Left colon (tissue), 2 donors: ENCODE measurements around the gene KRT5. TPM values are rescaled to one million over a fixed set of nuclear protein-coding genes. Genes with fewer than 3 reads are reported as not detected.

ENCODE experiments used
- ATAC-seq: fragments of 200-7000 bp; cut with Tn5 transposase; one replicate; pipeline ENCODE4 v1.9.1; 2020; ENCODE audit warnings: mild to moderate bottlenecking, moderate library complexity
- DNase-seq, 2 donors: peaks; one replicate each; pipeline ENCODE4 v3.0.0-alpha.2; 2020
- intact Hi-C, 2 donors: fragments of 100-400 bp; cut with DNase I in 1 of 2; cut with micrococcal nuclease in 1 of 2; formaldehyde crosslinking; loops; one replicate each; pipeline versions ENCODE4 v1.11.2 to v1.14.0; 2022; cut with DNase I, micrococcal nuclease
- total RNA-seq, 2 donors: library from RNA; stranded (reverse); fragmentation: NEBNext Ultra II Directional; extraction: Animal tissue kit (Norgen Biotek cat#: 25700); gene quantifications; one replicate each; pipeline ENCODE4 v1.2.1, GENCODE V29; 2021
- donor health status: DM: no; HTN: no; CAD: no.
- donor health status: DM: yes; HTN: yes; CAD: no.

KRT5 gene
- total RNA-seq, 2 donors from 2014 or later, result 0.24 TPM; not detected in 1

DNA sequence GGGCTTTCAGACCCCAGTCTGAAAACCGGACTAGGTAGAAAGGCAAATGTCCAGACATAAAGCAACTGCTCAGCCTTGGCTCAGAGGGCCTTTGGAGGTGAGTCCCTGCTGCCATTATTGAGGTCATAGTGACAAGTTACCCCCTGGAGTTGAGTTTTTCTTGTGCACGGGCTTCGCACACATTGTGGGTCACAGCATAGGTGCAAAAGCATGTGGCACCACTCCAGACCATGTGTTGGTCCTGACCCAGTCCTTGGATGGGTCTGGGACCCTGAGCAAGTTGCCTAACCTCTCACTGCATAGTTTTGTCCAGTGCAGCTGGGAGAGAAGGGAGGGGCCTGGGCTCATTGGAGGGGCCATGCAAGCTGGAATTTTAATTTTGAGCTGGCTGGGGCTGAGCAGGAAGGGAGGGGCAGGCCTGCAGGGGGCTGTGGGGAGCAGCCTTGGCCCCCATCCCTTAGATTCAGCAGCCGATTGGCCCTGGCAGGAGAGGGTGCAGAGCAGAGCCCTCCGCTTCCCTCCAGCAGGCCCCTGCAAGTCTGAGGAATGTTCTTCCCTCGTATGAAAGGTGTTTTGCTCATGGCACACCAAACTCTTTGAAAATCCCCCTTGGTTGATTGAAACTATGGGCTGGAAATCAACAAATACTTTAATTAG lies 4.2 kb upstream of the KRT5 start:
- ATAC-seq (no peak), DNase-seq (peak in 1 of 2 donors; percentile 13)
- intact Hi-C loops, result no loop called here

DNA sequence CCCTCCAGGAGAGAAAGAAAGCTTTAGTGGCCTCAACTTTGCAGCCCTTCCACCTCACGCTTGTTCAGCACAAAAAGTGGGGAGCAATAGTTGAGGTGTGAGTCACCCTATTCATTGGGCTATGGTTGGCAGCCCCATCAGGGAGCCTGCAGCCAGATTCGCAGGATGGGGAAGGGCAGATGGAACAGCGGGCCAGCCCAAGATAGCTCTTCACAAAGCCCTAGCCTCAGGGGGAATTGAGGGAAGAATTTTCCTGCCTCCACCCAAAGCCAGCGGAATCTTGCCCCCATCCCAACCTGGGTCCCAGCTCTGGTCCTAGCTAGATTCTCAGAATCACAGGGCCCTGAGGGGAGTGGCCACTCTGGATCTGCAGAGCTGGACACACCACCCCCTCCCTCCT lies 3.6 kb upstream of the KRT5 start:
- ATAC-seq (no peak), DNase-seq (no peak)
- intact Hi-C loops, result no loop called here

DNA sequence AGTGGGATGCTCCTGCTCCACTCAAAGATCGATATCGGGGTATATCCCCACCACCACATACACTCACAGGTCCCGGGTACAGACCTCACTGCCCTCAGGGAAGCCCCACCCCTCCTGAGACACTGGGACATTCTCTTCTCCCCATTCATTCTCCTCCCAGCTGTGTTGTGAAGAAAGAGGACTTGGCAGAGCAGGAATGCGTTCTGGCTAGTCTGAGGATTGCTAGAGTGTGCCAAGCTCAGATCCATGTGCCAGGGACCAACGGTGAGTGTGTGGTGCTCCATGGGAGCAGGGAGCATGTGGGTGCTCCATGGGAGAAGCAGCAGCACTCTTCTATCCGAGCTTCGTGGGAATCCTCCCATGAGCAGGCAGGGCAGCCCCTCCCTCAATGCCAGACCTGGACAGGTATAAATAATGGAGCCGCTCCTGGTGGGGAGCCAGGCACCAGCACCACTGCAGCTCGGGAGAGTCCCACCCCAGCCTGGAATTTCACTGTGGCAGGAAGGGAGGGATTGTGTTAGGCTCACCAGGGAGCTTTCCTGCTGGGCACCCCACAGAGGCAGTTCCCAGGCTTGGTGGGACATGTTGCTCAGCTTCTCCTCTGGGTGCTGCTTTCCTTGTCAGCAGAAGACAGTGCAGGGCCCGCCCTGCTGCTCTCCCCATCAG lies 2.3 kb upstream of the KRT5 start:
- DNase-seq (no peak), ATAC-seq (no peak)
- intact Hi-C loops, result no loop called here

DNA sequence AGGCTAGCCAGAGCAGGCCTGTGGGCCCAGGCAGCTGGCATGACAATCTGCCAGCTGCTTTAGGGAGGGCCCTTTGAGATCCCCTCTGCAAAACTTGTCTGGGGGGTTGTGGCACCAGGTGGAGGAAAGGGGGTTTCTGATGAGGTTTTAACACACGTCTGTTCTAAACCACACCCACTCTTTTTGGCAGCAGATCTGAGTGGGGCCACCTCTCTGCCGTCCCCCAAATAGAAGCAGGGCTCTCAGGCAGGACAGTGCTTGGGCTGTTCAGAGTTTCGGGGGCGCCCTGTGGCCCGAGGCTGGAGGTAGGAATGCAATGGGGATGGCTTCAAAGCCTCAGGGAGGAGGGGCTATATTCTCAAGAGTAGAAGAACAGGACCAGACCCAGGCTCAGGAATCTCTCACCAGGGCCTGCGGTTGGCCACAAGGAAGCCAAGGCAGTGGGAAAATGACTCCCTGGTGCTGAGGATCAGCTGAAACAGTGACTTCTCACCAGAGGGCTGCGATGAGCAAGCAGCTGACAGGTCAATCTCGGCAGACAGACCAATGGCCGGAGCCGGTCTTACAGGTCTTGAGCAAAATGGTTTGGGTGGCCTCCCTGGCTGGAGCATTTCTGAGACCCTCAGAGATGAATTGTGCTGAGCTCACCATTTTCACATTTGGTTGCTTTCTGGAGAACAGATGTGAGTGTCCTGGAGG lies 1.5 kb upstream of the KRT5 start:
- DNase-seq, result no peak
- intact Hi-C loops, result no loop called here
- no peak for ATAC-seq

DNA sequence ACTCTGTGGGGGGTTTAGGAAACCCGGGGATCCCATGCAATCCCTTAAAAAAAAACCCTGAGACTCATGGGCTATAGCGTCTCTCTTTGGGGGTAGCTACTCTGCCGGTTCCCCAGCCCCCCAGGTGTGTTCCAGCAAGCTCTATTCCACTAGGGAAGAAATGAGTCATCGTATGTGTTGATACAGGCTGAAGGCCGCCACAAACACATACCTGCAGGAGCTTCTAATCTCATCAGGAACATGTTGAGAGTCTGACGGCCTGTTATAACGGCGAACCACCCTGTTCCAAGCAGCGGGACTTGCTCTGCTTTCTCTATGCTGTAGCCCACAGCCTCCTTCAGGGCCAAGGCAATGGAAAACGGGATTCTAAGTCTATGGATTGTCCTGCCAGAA lies 977 bp upstream of the KRT5 start:
- intact Hi-C loops, result no loop called here
- no peak for ATAC-seq
- DNase-seq, result no peak

DNA sequence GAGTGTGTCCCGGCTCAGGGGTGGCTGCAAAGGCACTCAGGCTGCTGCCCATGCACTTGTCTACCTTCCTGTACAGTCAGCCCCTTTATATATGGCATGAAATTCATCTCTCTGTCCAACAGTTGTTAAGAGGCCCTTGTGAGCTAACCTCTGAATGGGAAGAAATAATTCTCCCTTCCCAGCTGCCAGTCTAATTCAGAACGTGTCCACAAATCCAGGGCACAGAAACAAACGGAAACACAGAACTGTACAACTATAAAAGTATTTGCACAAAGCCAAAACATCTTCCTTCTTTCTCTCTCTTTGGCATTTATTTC lies 849 bp downstream of the KRT5 start:
- DNase-seq (no peak), ATAC-seq (no peak)
- intact Hi-C loops, result no loop called here

DNA sequence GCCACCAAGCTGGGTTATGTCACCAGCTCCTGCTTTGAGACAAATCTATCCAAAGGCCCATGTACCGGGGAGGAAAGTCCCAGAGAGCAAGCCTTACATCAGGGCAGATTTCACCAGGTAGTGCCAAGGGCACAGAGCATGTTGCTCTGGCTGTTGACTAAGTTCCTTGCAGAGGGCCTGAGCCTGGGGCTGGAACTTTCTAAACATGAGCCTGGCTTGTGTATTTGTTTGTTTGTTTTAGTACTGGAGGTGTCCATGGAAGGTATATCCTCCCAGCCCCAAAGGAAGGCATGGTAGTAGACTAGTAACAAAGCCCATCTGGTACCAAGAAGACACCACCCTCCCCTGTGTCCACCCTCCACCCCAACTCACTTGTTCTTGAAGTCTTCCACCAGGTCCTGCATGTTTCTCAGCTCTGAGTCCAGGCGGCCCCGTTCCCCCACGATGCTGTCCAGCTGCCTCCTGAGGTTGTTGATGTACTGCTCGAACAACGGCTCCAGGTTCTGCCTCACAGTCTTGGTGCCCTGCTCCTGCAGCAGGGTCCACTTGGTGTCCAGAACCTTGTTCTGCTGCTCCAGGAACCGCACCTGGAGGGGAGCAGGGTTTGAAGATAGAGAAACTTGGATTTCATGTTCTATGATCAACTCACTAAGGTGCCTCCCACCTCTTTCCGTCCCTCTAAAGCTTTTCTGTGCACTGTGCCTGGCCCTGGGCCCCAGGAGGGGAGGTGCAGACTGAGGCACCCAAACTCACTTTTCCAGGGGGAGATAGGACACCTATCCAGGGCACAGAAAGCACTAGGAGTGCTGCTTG lies 1.4 kb downstream of the KRT5 start:
- DNase-seq (no peak), ATAC-seq (no peak)
- intact Hi-C loops, result no loop called here

DNA sequence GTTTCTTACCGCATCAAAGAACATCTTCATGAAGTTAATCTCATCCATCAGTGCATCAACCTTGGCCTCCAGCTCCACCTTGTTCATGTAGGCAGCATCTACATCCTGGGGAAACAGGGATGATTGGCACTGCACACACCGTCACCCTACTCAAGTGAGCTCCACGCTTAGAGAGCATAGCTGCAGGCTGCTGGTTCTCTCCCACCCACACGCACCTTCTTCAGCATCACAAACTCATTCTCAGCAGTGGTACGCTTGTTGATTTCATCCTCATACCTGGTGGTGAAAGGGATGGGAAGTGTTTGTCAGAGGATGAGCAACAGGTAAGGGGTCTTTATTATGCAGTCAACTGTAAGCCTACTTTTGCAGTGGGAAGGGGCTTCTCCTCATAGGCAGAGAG lies 2.3 kb downstream of the KRT5 start:
- ATAC-seq (no peak), DNase-seq (no peak)
- intact Hi-C loops, result no loop called here

DNA sequence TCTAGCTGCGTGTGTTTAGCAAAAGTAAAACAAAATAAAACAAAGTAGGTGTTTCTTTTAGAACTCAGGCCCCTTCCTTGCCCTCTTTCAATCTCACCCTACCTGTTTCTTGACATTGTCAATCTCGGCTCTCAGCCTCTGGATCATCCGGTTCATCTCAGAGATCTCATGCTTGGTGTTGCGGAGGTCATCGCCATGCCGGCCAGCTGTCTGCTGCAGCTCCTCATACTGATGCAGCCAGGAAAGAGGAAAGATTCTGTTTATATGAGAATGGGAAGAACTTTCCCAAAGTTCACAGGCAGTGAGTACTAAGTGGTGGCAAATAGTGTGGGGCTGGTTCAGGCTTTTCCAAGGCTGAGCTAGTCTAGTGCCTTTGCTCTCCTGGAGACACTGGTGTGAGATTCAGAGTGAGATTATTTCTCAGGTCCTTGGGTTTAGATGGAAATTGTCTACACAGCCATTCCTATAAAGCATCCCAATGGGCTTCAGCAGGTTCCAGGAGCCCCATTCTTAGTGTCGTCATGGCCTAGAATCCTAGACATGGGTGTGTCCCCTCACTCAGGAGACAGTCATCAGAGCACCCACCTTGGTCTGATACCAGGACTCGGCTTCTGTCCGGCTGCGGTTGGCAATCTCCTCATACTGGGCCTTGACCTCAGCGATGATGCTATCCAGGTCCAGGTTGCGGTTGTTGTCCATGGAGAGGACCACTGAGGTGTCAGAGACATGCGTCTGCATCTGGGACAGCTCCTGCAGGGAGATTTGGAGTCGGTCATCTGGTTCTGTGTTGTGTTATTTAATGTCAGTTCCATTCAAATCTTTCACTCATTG lies 3.0 kb downstream of the KRT5 start:
- no peak for ATAC-seq
- DNase-seq, result no peak
- intact Hi-C loops, result no loop called here

DNA sequence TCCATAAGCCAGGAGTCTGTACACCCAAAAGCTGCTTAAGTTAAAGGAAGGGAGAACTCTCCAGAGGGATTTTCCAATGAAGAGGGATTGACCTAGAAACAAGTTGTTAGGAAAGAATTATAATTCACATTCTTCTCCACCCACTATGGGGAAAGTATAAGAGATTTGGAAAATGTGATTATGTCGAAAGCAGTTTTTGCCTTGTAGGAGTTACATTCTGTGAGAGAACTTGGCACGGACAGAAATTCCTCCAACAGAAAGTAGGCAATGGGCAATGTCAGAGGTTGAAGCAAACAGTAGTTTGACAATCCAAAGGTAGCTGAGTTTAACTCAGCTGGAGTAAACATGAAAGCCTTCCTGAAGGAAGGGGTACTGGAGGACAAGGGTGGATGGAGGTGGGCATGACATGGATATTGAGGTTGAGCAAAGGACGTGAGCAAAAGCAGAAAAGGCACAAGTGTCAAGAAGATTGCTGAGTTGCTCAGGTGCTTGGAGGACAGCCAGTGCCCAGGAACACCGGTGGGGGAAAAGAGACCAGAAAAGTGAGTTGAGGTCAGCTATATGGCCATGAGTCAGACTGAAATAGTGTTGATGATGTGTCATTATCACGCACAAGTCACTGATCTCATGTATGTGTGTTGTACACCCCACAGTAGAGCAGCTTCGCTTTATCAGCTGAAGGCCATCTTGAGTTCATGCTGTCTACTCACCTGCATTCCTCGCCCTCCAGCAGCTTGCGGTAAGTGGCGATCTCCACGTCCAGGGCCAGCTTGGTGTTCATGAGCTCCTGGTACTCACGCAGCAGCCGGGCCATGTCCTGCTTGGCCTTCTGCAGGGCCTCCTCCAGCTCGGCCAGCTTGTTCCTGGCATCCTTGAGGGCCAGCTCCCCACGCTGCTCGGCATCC lies 4.0 kb downstream of the KRT5 start:
- intact Hi-C loops, result no loop called here

DNA sequence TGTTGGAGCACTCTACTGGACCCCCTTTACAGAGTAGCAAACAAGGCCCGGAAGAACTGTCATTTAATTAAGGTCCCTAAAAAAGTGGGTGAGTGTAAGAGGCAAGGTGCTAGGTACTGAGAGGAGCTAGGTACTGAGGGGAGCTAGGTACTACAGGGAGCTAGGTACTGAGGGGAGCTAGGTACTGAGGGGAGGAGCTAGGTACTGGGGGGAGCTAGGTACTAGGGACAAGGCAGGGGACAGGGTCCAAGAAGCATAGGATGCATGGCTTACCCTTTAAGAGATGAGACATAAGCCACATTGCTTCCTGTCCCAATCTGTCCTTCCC lies 4.9 kb downstream of the KRT5 start:
- no peak for ATAC-seq
- intact Hi-C loops, result no loop called here
- no peak for DNase-seq

More for the DNA sequence above, 4.0 kb downstream of the KRT5 start:
- ATAC-seq (no peak), DNase-seq (no peak)

DNA sequence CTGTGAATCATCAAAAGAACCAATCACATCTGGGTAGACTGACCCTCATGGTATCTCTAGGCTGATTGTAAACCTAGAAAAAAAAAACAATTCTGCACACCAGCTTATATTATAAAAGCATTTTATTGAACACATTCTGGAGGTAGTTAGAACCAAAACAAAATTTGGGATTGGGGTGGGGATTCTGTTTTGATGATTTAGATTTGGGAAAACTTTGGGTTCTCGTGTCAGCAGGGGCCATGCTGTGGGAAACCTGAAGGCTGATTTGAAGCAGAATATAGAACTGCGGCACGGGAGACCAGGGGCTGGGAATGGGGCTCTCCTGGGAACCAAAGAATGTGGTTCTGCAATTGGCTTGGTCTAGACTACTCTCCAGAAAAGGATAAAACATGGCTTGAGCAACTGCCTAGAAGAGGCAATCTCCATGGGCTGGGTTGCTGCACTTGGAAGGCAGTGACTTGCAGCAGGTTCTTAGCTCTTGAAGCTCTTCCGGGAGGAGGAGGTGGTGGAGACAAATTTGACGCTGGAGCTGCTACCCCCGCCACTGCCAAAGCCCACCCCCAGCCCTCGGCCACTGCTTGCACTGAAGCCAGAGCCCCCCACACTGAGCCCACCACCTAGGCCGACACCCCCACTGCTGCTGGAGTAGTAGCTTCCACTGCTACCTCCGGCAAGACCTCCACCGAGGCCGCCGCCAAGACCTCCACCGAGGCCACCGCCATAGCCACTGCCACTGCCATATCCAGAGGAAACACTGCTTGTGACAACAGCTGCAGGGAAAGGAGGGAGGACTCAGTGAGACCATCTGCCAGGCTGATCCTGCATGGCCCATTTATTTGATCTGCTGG lies 5.5 kb downstream of the KRT5 start:
- DNase-seq, result no peak
- intact Hi-C loops, result no loop called here
- no peak for ATAC-seq

DNA sequence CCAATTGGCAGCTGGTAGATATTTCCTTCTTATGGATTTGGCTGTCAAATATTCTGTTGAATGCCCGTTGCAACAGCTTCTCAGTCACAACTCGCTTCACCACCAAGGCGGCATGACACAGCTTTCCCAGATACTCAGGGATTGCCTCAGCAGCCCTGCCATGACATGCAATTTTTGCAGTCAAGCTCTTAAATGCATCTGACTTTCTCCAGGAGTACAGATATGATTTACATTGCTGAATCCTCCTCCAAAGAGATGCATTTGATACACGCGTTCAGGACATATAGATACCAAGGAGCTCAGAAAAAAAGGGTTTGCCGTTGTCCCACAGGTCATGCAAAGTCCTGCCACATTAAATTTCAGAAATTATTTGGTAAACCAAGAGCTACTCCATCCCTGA lies 6.5 kb downstream of the KRT5 start:
- ATAC-seq, result no peak
- DNase-seq, result no peak
- intact Hi-C loops, result no loop called here

DNA sequence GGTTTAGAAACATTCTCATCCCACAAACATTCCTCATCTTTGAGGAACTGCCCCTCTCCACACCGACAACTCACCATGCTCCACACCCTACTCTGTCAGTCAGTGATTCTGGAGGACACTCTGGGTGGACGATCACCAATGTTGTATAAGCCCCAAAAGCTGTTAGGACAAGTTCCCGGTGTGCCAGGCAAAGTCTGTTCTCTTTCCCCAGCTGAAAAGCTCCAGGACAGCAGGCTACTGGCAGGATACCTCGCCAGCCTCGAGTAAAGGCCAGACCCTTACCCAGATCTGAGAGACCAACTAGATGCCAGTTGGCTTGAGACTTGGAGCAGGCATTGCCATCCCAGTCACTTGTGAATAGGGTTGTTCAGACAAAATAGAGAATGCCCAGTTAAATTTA lies 12.0 kb downstream of the KRT5 start:
- DNase-seq (no peak), ATAC-seq (no peak)
- intact Hi-C loops, result loop anchor here in 1 of 2 donors (5.0 to 10.0 kb wide), 2 partner anchors 116 to 133 kb away; no protein-coding TSS in a partner anchor

DNA sequence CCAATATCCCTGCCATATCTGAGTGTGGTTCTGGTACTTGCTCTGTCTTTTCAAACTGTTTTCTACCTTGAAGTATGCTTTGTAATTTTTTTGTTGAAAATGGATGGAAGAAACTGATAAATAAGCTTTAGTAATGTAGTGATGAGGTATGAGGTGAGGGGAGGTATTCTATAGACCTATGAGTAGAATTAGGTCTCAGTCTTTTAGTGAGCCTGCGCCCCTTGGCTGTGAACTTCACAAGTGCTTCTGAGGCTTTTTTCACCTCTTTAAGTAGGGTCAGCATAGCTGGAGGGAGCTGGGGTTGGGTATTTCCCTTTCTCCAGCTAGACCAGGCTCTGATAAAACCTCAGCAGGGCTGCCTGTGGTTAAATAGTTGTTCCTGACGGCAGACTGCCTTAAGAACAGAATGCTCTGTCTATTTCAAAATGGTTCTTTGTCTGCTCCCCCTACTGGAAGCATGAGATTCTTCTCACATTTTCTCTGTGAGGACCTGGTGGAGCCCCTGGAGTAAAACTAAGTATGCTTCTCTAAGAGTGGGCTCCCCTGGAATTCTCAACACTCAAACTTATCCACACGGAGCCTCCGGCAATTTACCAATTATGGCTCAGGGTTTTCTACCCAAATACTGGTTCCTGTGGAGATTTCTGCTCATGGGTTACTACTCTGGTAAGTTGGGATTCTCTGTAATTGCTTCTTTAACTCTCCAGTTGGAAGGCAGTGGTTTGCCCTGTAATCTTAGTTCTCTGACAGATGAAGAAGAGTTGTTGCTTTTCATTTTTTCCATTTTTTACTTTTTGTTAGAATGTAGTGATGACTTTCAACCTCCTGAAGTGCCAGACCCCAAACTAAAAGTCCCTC lies 13.1 kb downstream of the KRT5 start:
- no peak for DNase-seq
- intact Hi-C loops, result loop anchor here in 1 of 2 donors (5.0 to 10.0 kb wide), 2 partner anchors 115 to 132 kb away; no protein-coding TSS in a partner anchor
- ATAC-seq, result peak; percentile 48

DNA sequence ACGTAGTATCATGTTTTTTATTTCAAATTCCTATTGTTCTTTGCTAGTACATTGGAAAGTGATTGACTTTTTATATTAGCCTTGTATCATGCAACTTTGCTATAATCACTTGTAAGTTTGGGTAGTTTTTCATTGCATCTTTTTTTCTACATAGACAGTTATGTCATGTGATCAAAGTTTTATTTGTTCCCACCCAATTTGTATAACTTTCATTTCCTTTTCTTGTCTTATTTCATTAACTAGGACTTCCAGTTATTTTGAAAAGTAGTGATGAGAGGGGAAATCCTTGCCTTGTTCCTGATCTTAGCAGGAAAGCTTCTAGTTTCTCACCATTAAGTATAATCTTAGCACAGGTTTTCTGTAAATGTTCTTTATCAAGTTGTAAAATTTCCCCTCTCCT lies 17.3 kb downstream of the KRT5 start:
- DNase-seq (no peak), ATAC-seq (no peak)
- intact Hi-C loops, result loop anchor here in 1 of 2 donors (10.0 kb wide), 1 partner anchor 128 kb away; no protein-coding TSS in a partner anchor
